Heart left ventricle (tissue), 13 donors: ENCODE data around the gene WIPF1.

ENCODE experiments used
- CTCF ChIP-seq, 12 donors: fragments of 200-600 bp; sonication (generic) in 4 of 12; IDR thresholded peaks; one replicate each; pipeline versions ENCODE4 v1.5.0 to v1.8.0; 2018 to 2022; ENCODE audit warnings: antibody characterized with exemption in 12 of 12, mild to moderate bottlenecking in 5 of 12
- POLR2A ChIP-seq, 2 donors: fragments of 450-650 bp; IDR thresholded peaks; one replicate each; pipeline ENCODE4 v1.6.1; 2017; ENCODE audit warnings: antibody characterized with exemption in 2 of 2, mild to moderate bottlenecking in 2 of 2, moderate library complexity in 2 of 2
- donor health status: ischemic (EF 13 %, LVEDD 7.1; RV severe dilation, severe dysfunction).
- donor health status: DM: no; HTN: yes; CAD: no.
- donor health status: DM: no; HTN: no; CAD: no.
- donor health status: ischemic (EF 25% LVEDD 6.9; RV normal size, moderate dysfunction).
- donor health status: ischemic (EF 25% LVEDD 5.7; RV mildly dilated, moderate dysfunction).
- donor health status: ischemic (EF 35%, LVEDD 5.7; RV mildly dilated, moderate dysfunction).
- donor health status: nonischemic (EF 11% LVEDD 7.7; RV severe dilation, severe dysfunction).
- donor health status: DM: yes; HTN: yes; CAD: no.
- donor health status: PGD.
- donor health status: ischemic (EF 29% LVEDD 5.4; RV normal size, mild dysfunction).
- donor health status: nonischemic (EF 23%, LVEDD 6.1; RV moderate dilation, normal function).

- TF ChIP-seq POLR2A (IDR thresholded peaks at IDR 0.05) (no peak), CTCF (IDR thresholded peaks at IDR 0.05) (no peak)
Observed at GRCh38 chr2:174599310-174599921, 1.8 kb upstream of the WIPF1 start.
